Neural progenitor cell (in vitro differentiated cells): Measurements from ENCODE around the gene OR5B17. TPM values are rescaled to one million over a fixed set of nuclear protein-coding genes. Genes with fewer than 3 reads are reported as not detected.

ENCODE experiments used
- total RNA-seq: library from RNA; depleted of rRNA; stranded (reverse); fragments of >200 nt; gene quantifications from 2 replicates; pipeline ENCODE4 v1.2.3, GENCODE V29; 2015; ENCODE audit warnings: low replicate concordance

OR5B17 gene
- total RNA-seq, 1 donor from 2014 or later = not detected

Other genes with a start within 250 kb of the OR5B17 start
- gene OR9I1, start 233.5 kb downstream of the OR5B17 start, total RNA-seq = not detected in 2 replicates
- gene OR9Q2, start 170.0 kb downstream of the OR5B17 start, total RNA-seq = not detected in 2 replicates
- gene OR1S2, start 154.9 kb downstream of the OR5B17 start, total RNA-seq = not detected in 2 replicates
- gene OR1S1, start 146.3 kb downstream of the OR5B17 start, total RNA-seq = not detected in 2 replicates
- gene OR10Q1, start 130.2 kb downstream of the OR5B17 start, total RNA-seq = not detected in 2 replicates
- gene OR10W1, start 90.8 kb downstream of the OR5B17 start, total RNA-seq = not detected in 2 replicates
- gene OR5B3, start 47.8 kb upstream of the OR5B17 start, total RNA-seq = not detected in 2 replicates
- gene OR5B2, start 69.1 kb upstream of the OR5B17 start, total RNA-seq = not detected in 2 replicates
- gene OR5B12, start 83.2 kb upstream of the OR5B17 start, total RNA-seq = not detected in 2 replicates
- gene OR5B21, start 149.0 kb upstream of the OR5B17 start, total RNA-seq = not detected in 2 replicates
- 3.1 and 5.0 TPM in 2 replicates for gene LPXN, start 216.8 kb upstream of the OR5B17 start, total RNA-seq
- 37.7 and 52.0 TPM in 2 replicates for gene ZFP91, start 220.0 kb upstream of the OR5B17 start, total RNA-seq